Airway epithelial cell (primary cell): ENCODE data around the gene DSC1. TPM values are rescaled to one million over a fixed set of nuclear protein-coding genes. Genes with fewer than 3 reads are reported as not detected.

Source experiments
- total RNA-seq: library from RNA; depleted of rRNA; stranded (reverse); fragments of >200 nt; gene quantifications from 2 replicates; pipeline ENCODE4 v1.2.3, GENCODE V29; 2015

DSC1 gene
- total RNA-seq = 0.05 and 0.28 TPM in 2 replicates

GRCh38 chr18:31162825-31163435 is at the start of gene DSC1:
TSS of gene DSC1 (minus strand) at chr18:31162856. CDS start at chr18:31162594, 262 bp downstream.

GRCh38 chr18:31102025-31102684 is 60.5 kb downstream of the DSC1 start, which contains the start of gene DSC2:
TSS of gene DSC2 (minus strand) at chr18:31102421. CDS start at chr18:31101971, 450 bp downstream.

Other genes with a start within 250 kb of the DSC1 start
- 129 and 148 TPM in 2 replicates for gene DSC3, start 120.1 kb downstream of the DSC1 start, total RNA-seq
- gene DSC2, start 60.4 kb downstream of the DSC1 start, total RNA-seq = 90.3 and 116 TPM in 2 replicates
- gene DSG1, start 155.3 kb upstream of the DSC1 start, total RNA-seq = 46.9 and 48.9 TPM in 2 replicates
- gene DSG4, start 213.9 kb upstream of the DSC1 start, total RNA-seq = 0.05 and 0.07 TPM in 2 replicates